IPS-18c (cell line): ENCODE data around the gene MEOX2.

Source experiments
- H3K4me3 ChIP-seq: 2 replicates; pipeline ENCODE4 v1.7.0; 2013; ENCODE audit warnings: low read depth, mild to moderate bottlenecking, low read length, moderate library complexity; ENCODE audit not compliant: insufficient read depth
- H3K9me3 ChIP-seq: one replicate; pipeline ENCODE4 v1.6.1; 2013; ENCODE audit warnings: mild to moderate bottlenecking, low read length, moderate library complexity; ENCODE audit not compliant: control insufficient read depth, insufficient read depth

Gene MEOX2

DNA sequence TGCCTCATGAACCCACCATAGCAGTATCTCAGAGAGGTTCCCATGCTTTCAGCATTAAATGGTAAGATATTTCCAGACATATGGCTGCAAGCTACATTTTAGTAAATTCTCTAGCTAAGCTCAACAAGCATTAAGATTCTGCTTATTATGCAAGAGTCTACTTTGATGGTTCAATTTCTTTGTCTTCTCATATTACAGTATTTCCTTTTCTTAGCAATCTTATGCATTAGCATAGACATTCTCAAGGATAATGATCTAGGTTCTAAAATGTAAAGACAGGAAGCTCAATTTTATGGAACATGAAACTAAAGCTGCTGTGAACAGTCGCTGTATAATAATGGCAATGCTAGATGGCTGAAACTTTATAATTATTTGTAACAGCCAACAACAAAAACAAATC, 39.2 kb downstream of the MEOX2 start:
- Histone ChIP-seq H3K9me3 (no peaks in the 10 kb centered on the region), H3K4me3 (no peak overlapping the region)

DNA sequence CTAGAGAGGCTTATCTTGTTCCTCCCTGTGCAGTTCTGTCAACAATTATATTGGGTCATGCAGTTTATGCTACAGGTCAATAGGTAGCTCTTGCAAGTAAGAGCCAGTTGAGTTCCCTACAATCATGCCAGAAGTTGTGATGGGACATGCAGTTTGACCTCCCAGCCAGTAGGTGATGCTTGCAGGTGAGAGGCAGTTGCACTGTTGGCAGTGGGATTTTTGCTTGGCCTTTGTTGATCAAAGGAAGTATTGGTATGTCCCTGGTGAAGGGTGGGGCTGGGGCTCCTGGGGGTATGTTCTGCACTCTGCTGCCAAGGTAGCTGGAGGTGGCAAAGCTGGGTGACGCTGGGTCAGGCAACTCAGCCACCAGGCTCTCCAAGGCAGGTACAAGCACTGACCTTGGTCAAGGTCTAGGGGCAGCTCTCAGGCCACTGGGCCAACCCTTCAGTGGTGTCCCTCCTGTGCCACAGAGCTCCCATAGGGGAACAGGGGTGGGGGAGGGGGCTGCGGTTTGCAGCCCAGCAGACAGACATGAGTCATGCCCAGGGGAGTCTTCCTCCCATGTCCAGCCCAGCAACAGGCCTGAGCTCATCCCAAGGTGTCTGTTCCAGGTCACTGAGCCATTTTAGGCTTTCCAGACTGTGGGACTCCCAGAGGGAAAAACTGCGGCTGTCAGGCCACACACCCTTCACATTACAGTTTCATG, 43.3 kb downstream of the MEOX2 start:
- Histone ChIP-seq H3K4me3 (no peak overlapping the region), H3K9me3 (no peaks in the 10 kb centered on the region)

DNA sequence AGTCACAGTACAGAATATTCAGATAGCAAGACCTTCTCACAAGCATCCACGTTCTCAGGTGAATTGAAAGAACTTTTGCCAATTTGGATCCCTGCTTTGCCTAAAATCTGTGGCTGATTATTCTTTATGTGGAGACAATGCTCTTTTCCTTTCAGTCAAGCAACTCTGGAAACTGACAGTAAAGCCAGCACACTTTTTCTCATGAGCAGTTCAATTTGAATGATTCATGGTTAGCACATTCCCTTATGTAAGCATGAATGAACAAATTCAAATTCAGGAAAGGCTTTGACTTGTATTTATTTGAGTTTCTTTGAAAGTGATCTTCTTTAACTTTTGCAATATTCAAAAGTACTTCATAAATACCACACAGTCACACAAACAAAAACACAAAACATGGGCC, 57.6 kb downstream of the MEOX2 start:
- H3K4me3 ChIP-seq: no peak overlapping the region
- no peaks in the 10 kb centered on the region for H3K9me3 ChIP-seq

DNA sequence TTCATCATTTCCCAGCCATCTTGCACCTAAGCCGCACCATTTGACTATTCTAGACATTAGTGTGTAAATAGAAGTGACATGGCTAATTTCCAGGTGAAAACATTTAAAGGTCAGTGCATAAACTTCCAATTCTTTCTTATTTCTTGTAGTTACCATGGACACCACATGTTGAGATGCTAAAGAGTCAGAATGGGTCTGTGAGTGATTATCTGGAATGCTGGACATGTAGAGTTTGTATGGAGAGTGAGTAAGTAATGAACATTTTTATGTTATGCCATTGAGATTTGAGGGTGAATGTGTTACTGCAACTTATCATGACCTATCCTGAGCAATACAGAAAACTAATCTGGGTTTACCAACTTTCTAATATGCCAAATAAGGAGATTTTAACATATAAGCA, 60.4 kb downstream of the MEOX2 start:
- Histone ChIP-seq H3K4me3 (no peak overlapping the region), H3K9me3 (no peaks in the 10 kb centered on the region)

DNA sequence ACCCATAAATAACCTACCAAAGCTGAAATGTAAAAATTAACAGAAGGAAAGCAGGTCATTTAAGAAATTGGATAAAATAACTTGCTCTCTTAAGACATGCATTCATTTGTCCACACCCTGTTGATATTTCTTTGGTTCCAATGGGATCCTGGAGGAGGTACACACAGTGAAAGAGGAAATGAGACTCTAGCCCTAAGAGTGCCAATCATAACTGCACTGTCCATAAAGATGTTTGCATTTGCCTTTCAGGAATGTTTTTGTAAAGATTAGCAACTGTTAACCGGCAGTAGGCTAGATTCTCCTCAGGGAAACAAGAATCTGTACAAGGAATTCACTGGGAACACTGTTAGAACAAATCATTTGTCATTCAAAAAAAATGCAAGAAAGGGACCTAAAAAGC, 61.0 kb downstream of the MEOX2 start:
- no peaks in the 10 kb centered on the region for H3K9me3 ChIP-seq
- no peak overlapping the region for H3K4me3 ChIP-seq

DNA sequence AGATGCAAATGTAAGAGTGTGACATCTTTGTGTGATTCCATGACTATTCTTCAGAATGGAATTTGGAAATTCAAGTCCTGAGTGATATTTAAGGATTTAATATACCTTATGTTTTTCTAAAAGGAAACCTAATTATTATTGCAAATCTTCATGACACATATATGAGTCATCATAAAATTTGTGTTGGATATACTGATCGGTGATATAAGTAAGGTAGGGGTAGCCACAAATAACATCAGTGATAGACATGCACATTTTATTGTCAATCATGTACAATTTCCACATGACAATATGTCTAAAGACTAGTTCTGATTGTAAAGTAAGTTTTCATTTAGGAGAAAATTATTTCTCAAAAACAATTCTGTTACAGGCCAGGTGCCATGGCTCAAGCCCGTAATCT, 65.0 kb downstream of the MEOX2 start:
- Histone ChIP-seq H3K4me3 (no peak overlapping the region), H3K9me3 (no peaks in the 10 kb centered on the region)

DNA sequence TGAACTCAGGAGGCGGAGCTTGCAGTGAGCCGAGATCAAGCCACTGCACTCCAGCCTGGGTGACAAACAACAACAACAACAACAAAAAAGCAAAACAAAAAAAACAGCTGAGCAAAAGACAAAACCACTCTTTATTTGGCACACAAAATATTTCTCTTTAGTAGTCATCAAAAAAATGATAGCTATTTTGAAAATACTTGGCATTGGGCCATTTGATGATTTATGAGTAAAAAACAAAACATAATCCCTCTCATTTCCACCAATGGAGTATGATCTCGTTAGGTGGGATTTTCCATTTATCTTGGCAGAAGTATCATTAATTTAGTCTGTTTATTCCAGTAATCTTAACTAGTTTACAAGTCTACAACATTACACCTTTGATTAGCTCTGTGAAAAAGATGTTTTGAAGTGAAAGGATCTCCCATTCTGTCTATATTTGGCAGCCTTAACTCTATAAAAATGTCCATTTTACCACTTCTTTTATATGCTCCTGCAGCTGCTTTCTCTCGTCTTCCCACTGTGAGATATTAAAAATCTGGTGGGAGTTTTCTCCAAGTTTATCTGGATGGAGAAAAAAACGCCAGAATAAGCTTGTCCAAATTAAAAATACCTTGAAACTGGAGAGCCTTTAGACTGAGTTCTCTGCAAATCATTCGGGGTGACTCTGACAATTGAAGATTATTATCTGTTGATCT, 65.8 kb downstream of the MEOX2 start:
- Histone ChIP-seq H3K9me3 (no peaks in the 10 kb centered on the region), H3K4me3 (no peak overlapping the region)

DNA sequence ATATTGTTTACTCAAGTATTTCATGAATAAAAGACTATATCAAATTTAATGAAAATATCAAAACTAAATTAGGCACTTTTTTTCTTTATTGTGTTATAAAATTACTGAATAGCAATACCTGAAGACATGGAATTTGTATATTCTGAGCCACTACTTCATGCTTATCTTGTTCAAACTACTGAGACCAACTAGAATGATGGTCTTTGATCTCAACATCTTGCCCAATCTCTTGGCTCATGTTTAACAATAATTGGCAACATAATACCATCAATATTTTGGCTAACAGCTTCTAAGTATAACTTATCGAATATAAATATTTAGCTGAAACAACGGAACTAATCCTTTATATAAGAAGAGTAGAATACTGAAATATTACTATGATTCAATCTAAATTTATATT, 68.2 kb downstream of the MEOX2 start:
- H3K4me3 ChIP-seq: no peak overlapping the region

DNA sequence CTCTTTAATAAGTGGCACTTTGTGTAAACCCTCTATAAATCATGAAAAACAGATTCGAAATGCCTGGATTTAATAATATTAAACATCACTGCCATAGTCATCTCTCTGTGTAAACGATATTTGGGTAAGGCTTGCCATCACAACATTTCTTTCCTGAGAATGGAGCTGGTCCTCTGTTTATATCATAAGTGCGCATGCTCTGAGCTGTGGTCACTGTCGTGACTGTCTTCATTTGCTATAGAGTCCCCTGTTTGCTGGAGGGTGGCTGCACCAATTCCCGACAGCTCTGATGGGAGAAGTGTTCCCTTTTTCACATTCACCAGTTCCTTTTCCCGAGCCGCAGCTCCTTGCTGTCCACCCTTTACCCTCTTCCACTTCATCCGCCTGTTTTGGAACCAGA, 74.3 kb downstream of the MEOX2 start:
- no peak overlapping the region for H3K4me3 ChIP-seq
- no peaks in the 10 kb centered on the region for H3K9me3 ChIP-seq

More for the DNA sequence above, 68.2 kb downstream of the MEOX2 start:
- no peaks in the 10 kb centered on the region for H3K9me3 ChIP-seq

DNA sequence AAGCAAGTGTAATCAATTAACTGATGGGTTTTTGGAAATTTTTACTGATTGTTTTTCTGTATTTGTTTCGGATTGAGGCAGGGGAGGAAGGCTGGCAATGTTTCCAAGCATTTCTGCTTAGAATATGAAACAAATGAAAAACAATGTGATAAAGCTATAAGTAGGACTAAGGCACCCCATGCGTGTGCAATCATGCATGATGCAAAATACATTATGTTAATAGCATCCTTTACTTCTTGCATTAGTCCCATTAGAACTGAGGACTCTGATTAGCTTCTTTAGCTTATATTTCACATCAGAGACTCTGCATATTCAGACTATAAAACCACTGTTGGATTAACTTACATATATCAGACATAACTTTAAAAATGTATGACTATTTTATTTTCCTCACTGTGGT, 76.0 kb downstream of the MEOX2 start:
- no peaks in the 10 kb centered on the region for H3K9me3 ChIP-seq
- no peak overlapping the region for H3K4me3 ChIP-seq

DNA sequence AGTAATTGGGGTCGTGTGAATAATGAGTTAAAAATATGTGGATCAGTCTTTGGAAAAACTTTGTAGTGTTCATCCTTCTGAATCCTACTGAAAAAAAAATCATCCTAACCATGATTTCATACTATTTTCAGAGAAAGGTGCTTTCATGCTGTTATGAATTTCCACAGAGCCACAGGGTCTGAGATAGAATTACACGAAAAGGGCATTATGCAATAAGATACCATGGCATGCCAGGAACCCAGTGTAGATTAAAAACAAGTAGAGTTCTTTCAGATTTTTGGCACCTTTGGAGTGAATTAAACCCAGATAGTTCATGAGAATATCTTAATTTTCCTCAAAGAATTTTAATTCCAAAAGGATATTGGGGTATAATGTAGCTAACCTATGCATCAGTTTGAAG, 77.2 kb downstream of the MEOX2 start:
- H3K4me3 ChIP-seq: no peak overlapping the region
- H3K9me3 ChIP-seq: no peaks in the 10 kb centered on the region

DNA sequence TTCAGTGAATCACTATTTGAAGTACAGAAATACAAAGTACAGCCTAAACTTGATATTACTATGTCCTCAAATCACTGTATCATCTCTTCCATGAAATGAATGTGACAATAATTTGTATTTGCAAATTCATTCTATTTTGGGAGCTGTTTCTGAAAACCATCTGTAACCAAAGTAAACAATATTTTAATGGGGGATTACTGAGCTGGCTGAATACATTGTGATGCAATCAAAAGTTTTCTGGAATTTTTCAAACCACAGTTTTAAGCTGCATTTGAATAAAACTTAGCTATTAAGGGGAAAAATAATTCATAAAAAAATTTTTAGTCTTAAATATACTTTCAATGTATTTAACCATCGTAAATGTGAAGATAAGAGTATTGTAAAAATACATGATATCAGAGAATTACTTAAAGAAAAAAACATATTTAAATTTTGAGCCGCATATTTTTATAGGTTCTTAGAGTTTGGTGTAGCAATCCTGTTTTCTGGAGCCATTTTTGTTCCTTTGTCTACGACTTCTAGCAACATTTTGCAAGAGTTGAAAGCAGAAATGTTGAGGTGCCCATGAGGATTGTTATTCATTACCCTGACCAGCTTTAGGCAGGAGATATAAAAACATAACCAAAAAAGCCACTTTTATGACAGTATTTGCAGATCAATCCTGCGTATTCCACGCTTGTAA, 78.8 kb downstream of the MEOX2 start:
- H3K4me3 ChIP-seq: no peak overlapping the region

DNA sequence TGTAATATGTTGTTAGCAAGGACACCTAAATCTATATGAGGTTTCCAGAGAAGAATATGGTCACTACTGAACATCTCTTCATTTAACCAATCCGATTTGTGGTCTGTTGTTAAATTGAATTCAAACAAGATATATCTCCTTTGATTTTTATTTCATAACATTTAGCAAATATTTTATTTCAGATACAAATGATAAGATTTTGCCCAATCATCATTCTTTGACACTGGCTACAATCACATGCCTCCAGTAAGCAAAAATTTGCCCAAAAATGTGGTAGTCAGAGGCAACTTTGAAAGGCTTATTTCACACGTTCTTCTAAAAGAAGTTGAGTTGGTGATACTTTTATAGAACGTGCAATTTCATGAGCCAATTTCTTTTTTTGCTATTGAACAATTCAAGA, 79.9 kb downstream of the MEOX2 start:
- no peaks in the 10 kb centered on the region for H3K9me3 ChIP-seq
- H3K4me3 ChIP-seq: no peak overlapping the region

More for the DNA sequence above, 78.8 kb downstream of the MEOX2 start:
- no peaks in the 10 kb centered on the region for H3K9me3 ChIP-seq

DNA sequence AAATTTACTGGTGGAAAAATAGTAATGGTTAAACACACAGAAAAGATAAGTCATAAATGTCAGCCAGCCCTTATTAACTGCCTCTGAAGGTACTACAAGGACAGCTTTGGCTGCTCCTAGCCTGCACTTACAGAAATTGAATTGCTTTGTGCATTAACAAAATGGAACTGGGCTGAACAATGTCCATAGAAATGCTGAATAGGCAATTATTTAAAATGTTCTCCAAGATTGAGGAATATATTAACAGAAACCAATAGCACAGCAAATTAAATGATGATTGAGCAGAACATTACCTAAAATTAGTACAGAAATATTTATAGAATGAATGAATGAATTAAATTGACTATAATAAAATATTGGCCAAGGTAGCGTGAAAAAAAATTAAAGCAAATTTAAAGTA, 82.3 kb downstream of the MEOX2 start:
- no peaks in the 10 kb centered on the region for H3K9me3 ChIP-seq
- H3K4me3 ChIP-seq: no peak overlapping the region

DNA sequence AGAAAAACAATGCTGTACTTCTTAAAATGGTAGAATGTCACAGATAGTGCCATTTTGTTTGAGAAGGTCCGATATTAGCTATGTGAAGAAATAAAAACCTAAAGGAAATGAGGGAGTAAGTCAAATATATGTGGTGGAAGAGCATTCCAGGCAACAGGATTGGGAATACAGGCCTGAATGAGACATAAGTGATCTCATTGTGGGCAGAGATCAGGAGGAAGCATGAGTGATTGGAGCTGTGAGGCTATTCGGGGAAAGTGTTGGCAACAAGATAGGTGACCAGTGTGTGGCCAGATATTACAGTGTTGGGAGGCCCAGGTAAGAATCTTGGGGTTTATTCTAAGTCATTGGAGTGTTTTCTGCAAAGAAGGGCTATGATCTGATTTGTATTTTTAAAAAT, 83.4 kb downstream of the MEOX2 start:
- Histone ChIP-seq H3K9me3 (peaks cover 2% of the 10 kb centered on the region), H3K4me3 (no peak overlapping the region)

DNA sequence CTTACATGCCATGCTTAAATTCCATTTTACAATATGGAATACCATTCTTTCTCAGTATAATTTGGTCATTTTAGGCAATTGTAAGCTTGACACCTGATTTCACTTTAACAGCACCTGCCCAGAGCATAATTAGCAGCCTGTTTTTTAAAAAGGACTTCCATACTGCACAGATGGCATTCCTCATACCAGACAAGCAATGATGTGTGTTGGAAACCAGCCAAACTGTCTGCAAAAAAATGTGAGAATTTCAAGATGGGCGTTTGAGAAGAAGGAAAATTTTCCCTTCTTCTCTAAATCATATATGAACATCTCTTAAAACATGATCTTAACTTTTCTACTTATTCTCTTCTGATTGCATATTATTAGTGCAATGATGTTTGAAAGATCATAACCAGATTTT, 84.2 kb downstream of the MEOX2 start:
- peaks cover 2% of the 10 kb centered on the region for H3K9me3 ChIP-seq
- no peak overlapping the region for H3K4me3 ChIP-seq

DNA sequence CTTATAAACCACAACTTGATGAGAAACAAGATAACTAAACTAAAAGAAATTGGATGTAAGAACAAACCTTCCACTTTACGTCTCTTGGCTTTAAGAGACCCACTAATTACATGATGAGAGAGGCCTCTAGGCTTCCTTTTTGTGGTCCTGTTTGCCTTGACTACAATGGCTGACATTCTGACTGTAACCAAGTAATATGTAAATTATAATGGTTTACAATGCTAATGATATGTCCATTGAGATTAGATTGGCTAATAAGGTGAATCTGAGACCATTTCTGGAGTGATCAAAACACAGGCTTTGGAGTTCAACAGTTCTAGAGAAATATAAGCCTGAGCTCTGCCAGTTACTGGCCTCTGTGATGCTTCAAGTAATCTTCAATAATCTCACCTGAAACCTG, 85.3 kb downstream of the MEOX2 start:
- peaks cover 2% of the 10 kb centered on the region for H3K9me3 ChIP-seq
- H3K4me3 ChIP-seq: no peak overlapping the region

DNA sequence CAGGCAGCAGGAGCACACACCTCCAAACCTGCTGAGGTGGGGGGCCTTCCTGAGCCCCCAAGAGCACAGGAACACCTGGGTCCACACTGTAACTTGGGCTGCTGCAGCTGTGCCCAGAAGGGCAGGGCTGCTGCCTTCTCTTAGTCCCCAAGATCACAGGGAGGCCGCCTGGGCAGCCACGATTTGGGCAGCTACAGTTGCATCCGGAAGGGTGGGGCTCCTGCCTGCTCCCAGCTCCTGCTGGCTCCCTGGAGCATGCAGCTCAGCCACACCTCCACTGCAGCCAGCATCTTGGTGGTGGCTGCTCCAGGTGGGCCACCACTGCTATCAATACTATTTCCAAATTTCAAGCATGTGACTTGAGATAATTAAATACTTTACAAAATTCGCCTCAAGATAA, 86.2 kb downstream of the MEOX2 start:
- Histone ChIP-seq H3K9me3 (peaks cover 2% of the 10 kb centered on the region), H3K4me3 (no peak overlapping the region)
